ENCODE results near the gene TUBA4A. TPM values are rescaled to one million over a fixed set of nuclear protein-coding genes. Genes with fewer than 3 reads are reported as not detected.

The TUBA4A gene
- total and polyA plus RNA-seq, 2 experiments from 2014 or later, result 1.6 to 6.5 TPM

DNA sequence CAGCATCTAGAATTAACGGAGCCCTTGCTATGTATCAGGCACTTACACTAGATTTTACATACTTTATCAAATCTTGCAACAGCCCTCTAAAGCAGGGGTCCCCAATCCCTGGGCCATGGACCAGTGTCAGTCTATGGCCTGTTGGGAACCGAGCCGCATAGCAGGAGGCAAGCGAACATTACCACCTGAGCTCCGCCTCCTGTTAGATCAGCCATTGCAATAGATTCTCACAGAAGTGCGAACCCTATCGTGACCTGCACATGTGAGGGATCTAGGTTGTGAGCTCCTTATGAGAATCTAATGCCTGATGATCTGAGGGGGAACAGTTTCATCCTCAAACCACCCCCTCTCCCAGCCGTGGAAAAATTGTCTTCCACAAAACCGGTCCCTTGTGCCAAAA, 38.9 kb upstream of the TUBA4A start:
- no peak for DNase-seq (ENCODE audit: low read depth in 1 of 2, low spot score in 1 of 2)
- Histone ChIP-seq H3K4me1 (ENCODE audit: low read depth) (no peaks in the 10 kb centered on the region), H3K36me3 (no peaks in the 10 kb centered on the region), H3K9me3 (ENCODE audit: low read depth) (no peaks in the 10 kb centered on the region), H3K27ac (no peak overlapping the region), H3K27me3 (no peaks in the 10 kb centered on the region), H3K4me3 (no peak overlapping the region)
- TF ChIP-seq, protein P1, sequence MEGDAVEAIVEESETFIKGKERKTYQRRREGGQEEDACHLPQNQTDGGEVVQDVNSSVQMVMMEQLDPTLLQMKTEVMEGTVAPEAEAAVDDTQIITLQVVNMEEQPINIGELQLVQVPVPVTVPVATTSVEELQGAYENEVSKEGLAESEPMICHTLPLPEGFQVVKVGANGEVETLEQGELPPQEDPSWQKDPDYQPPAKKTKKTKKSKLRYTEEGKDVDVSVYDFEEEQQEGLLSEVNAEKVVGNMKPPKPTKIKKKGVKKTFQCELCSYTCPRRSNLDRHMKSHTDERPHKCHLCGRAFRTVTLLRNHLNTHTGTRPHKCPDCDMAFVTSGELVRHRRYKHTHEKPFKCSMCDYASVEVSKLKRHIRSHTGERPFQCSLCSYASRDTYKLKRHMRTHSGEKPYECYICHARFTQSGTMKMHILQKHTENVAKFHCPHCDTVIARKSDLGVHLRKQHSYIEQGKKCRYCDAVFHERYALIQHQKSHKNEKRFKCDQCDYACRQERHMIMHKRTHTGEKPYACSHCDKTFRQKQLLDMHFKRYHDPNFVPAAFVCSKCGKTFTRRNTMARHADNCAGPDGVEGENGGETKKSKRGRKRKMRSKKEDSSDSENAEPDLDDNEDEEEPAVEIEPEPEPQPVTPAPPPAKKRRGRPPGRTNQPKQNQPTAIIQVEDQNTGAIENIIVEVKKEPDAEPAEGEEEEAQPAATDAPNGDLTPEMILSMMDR (IDR thresholded peaks at IDR 0.05; ENCODE audit: low read depth, low read length), result no peak

DNA sequence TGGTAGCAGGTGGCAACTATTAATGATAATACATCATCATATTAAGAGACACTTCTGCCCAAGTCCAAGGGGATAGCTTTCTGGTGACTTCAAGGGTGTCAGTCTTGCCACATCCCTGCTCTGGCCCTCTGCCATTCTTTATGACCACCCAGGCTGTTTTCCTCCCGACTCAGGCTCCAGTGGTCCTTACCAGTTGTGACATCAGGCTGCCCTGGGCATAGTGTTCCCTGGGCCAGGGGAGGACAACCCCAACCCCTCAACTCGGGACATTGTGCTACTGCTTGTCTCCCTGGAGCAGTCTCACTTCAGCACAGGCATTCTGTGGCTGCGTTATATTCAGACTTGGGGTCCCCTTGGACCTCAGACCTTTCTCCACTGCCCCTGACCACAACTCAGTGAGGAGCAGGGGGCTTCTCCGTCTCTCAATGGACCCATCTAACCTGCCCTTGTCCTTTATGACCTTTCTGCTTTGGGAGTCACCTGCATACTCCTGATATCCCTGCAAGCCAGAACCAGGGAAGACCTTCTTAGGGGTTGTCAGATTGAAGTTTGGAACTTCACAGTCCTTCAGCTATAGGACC, 38.3 kb upstream of the TUBA4A start:
- Histone ChIP-seq H3K36me3 (no peaks in the 10 kb centered on the region), H3K9me3 (ENCODE audit: low read depth) (no peaks in the 10 kb centered on the region), H3K27me3 (no peaks in the 10 kb centered on the region), H3K4me3 (no peak overlapping the region), H3K4me1 (ENCODE audit: low read depth) (no peaks in the 10 kb centered on the region), H3K27ac (no peak overlapping the region)
- TF ChIP-seq, protein P1 (IDR thresholded peaks at IDR 0.05; ENCODE audit: low read depth, low read length), result no peak
- no peak for DNase-seq (ENCODE audit: low read depth in 1 of 2, low spot score in 1 of 2)

DNA sequence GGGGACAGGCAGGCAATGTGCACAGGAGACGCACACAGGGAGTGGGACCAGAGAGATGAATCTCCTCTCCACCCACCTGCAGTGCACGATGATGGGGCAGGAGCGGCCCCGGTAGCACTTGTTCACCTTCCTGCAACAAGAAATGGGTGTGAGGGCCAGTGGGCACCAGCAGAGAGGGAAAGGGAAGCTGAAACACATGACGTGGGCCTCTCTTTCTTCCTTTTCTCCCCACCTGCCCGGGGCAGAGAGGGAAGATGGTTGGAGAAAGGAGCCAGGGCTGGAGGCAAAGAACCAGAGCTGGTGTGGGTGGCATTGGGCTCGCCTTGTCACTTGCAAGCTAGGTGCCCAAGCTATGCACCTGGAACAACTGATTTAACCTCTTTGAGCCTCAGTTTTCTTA, 37.7 kb upstream of the TUBA4A start:
- no peaks in the 10 kb centered on the region for H3K27me3 ChIP-seq
- no peak overlapping the region for H3K27ac ChIP-seq
- H3K36me3 ChIP-seq, result no peaks in the 10 kb centered on the region
- no peak for DNase-seq (ENCODE audit: low read depth in 1 of 2, low spot score in 1 of 2)
- no peaks in the 10 kb centered on the region for H3K9me3 ChIP-seq (ENCODE audit: low read depth)
- TF ChIP-seq, protein P1 (IDR thresholded peaks at IDR 0.05; ENCODE audit: low read depth, low read length), result no peak
- H3K4me1 ChIP-seq (ENCODE audit: low read depth), result no peaks in the 10 kb centered on the region
- no peak overlapping the region for H3K4me3 ChIP-seq

DNA sequence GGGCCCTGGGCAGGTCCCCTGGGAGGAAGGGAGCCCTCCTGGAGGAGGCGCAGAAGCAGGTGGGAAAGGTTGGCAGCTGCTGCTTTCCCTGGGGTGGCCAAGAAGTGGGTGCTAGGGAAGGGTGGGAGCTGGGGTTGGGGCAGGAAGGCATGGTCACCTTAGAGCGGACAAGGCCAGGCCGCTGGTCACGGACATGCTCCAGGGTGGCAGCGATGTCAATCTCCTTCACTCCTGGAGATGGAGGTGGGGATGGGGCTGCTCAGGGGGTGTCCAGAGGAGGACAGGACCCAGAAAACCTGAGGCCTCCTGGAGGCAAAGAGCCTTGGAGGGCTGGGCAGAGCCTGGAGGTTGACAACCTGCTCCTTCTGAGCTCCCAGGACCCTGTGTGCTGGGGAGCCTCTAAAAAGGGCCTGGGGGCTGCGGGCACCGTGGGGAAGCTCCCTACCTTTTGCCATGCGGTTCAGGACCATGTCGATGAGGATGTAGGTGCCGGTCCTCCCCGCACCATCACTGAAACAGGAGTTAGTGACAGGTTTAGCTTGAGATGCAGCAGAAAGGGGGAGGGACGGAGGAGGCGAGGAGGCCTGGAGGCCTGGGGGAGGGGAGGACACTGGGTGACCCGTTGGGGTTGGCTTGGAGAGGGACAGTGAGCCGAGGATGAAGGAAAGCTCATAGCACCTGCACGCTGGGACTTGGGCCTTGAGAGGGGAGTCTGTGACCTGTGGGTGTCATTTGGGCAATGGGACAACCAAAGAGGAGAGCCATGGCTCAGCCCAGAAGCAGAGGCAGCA, 36.9 kb upstream of the TUBA4A start:
- H3K4me1 ChIP-seq (ENCODE audit: low read depth), result no peaks in the 10 kb centered on the region
- no peak overlapping the region for H3K27ac ChIP-seq
- TF ChIP-seq, protein P1 (IDR thresholded peaks at IDR 0.05; ENCODE audit: low read depth, low read length), result no peak
- H3K27me3 ChIP-seq, result no peaks in the 10 kb centered on the region
- H3K36me3 ChIP-seq, result no peaks in the 10 kb centered on the region
- no peak for DNase-seq (ENCODE audit: low read depth in 1 of 2, low spot score in 1 of 2)
- no peaks in the 10 kb centered on the region for H3K9me3 ChIP-seq (ENCODE audit: low read depth)
- H3K4me3 ChIP-seq, result no peak overlapping the region

DNA sequence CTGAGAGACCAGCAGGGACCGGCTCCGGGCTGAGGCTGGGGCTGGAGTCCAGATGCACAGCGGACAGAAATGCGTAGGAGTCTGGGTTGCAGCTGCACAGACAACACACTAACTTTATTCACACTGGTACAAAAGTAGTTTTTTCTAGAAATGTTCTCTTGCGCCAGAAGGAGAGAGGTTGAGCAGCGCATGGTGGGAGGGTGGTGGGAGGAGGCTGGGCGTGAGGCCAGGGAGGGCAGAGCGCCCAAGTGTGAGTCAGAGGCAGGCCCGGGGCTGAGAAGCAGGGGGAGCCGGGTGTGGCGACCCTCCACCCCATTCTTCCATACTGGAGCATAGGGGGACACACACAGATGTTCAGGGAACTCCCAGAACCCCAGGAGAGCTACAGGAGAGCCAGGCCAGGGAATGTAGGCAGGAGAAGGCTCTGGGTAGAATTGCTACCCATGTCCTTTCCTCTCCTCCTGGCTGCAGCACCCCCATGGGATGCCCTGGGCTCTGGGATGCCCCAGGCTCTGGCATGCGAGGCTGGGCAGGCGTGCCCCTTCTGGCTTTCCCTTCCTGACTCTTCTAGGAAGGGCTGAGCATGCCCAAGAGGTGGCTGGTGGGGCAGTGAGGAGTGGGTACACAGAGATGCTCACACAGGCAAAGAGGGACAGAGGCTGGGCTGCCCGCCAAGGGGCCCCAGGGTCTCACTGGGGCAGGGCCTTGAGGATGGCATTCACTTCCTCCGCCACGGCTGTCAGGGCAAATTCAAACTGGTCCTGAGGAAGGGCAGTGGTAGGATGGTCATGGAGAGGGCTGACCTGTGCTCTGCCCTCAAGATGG, 36.0 kb upstream of the TUBA4A start:
- peak in 1 of 2 donors; percentile 98 for DNase-seq (ENCODE audit: low read depth in 1 of 2, low spot score in 1 of 2)
- TF ChIP-seq, protein P1 (IDR thresholded peaks at IDR 0.05; ENCODE audit: low read depth, low read length), result no peak
- Histone ChIP-seq H3K36me3 (peaks cover 3% of the 10 kb centered on the region), H3K4me1 (ENCODE audit: low read depth) (no peaks in the 10 kb centered on the region), H3K27ac (no peak overlapping the region), H3K4me3 (no peak overlapping the region), H3K9me3 (ENCODE audit: low read depth) (no peaks in the 10 kb centered on the region), H3K27me3 (no peaks in the 10 kb centered on the region)

Data from cardiac muscle cell (in vitro differentiated cells and primary cell).